K562 (cell line): ENCODE results near the gene TEDC1. TPM values are rescaled to one million over a fixed set of nuclear protein-coding genes. Genes with fewer than 3 reads are reported as not detected.

Experiments
- ATAC-seq: fragments of 200-7000 bp; cut with Tn5 transposase; 3 replicates; pipeline ENCODE4 v1.9.1; 2020; ENCODE audit warnings: moderate library complexity
- BruUV-seq: library from RNA; stranded (reverse); fragments of 400-500 nt; replicated peaks from 2 replicates; lab custom pipeline; 2021; lab: Mats Ljungman, UMichigan
- CTCF ChIA-PET: fragments of 300-600 bp; formaldehyde crosslinking; extraction: SDS; loops from one replicate; lab custom pipeline; 2021; ENCODE audit warnings: low intra/inter-chr PET ratio; lab: Yijun Ruan, JAX
- POLR2A ChIA-PET: fragments of 300-600, 350-650 bp; sonication (Branson Sonifier 250); formaldehyde crosslinking; extraction: SDS; loops from one replicate; lab custom pipeline; 2021; ENCODE audit warnings: antibody characterized with exemption, inconsistent platforms; lab: Yijun Ruan, JAX
- DNase-seq, 4 experiments: peaks; one replicate each; pipeline versions ENCODE4 v3.0.0 to v3.0.0-alpha.2; 2011 to 2018; ENCODE audit warnings: low spot score in 3 of 4, mixed read lengths in 3 of 4; ENCODE audit errors: extremely low read depth in 1 of 4
- FAIRE-seq: peaks from 2 replicates; lab custom pipeline; 2011; peaks lifted over from hg19 to GRCh38; lab: Jason Lieb, UNC
- H2AFZ ChIP-seq: 2 replicates; pipeline ENCODE4 v1.6.0; 2011; ENCODE audit warnings: low read depth, low read length, control low read depth, inconsistent platforms
- H3K27ac ChIP-seq: fragments of 200-600 bp; 3 replicates; pipeline ENCODE4 v1.8.0; 2011; ENCODE audit warnings: low read depth, mild to moderate bottlenecking, control low read depth, inconsistent platforms, low read length, moderate library complexity, mixed read lengths; ENCODE audit errors: extremely low read depth
- H3K27me3 ChIP-seq, 2 experiments: fragments of 300-600 bp in 1 of 2; 2 replicates in 1 of 2; 3 replicates in 1 of 2; pipeline versions ENCODE4 v1.6.0 to v1.8.0; 2011; ENCODE audit warnings: inconsistent platforms in 2 of 2, low read length in 2 of 2, mild to moderate bottlenecking in 1 of 2, mixed read lengths in 1 of 2, moderate library complexity in 1 of 2; ENCODE audit not compliant: control insufficient read depth in 2 of 2, insufficient read depth in 2 of 2
- H3K36me3 ChIP-seq: fragments of 300-600 bp; 3 replicates; pipeline ENCODE4 v1.8.0; 2011; ENCODE audit warnings: mild to moderate bottlenecking, low read length, inconsistent platforms; ENCODE audit not compliant: control insufficient read depth, insufficient read depth
- H3K4me1 ChIP-seq, 2 experiments: fragments of 200-600 bp in 1 of 2; replicated peaks in 1 of 2; 2 replicates in 1 of 2; 3 replicates in 1 of 2; pipeline versions ENCODE4 v1.5.1 to v1.8.0; 2011; ENCODE audit warnings: inconsistent platforms in 2 of 2, low read length in 2 of 2, mild to moderate bottlenecking in 1 of 2, mixed read lengths in 1 of 2, moderate library complexity in 1 of 2; ENCODE audit not compliant: control insufficient read depth in 2 of 2, insufficient read depth in 2 of 2
- H3K4me2 ChIP-seq: 2 replicates; pipeline ENCODE4 v1.6.1; 2011; ENCODE audit warnings: low read length, control low read depth, inconsistent platforms, mixed read lengths; ENCODE audit not compliant: insufficient read depth
- H3K4me3 ChIP-seq: fragments of 200-600 bp; sonication (generic), shearing (Covaris generic); 2 replicates; pipeline ENCODE4 v1.5.1; 2016; ENCODE audit warnings: control low read depth, inconsistent platforms
- H3K79me2 ChIP-seq: fragments of 200-600 bp; 3 replicates; pipeline ENCODE4 v1.8.0; 2011; ENCODE audit warnings: low read length, inconsistent platforms; ENCODE audit not compliant: control insufficient read depth, insufficient read depth
- H3K9ac ChIP-seq, 2 experiments: 2 replicates each; pipeline versions ENCODE4 v1.6.0 to v1.6.1; 2011; ENCODE audit warnings: low read depth in 2 of 2, low read length in 2 of 2, control low read depth in 1 of 2, inconsistent platforms in 1 of 2, mild to moderate bottlenecking in 1 of 2, mixed read lengths in 1 of 2; ENCODE audit not compliant: insufficient read depth in 1 of 2
- H3K9me1 ChIP-seq: one replicate; pipeline ENCODE4 v1.6.0; 2011; ENCODE audit warnings: inconsistent platforms, mild to moderate bottlenecking, low read length, moderate library complexity; ENCODE audit not compliant: control insufficient read depth, insufficient read depth
- H3K9me3 ChIP-seq: replicated peaks from 2 replicates; pipeline ENCODE4 v1.5.1; 2011; ENCODE audit warnings: low read depth, low read length, inconsistent platforms; ENCODE audit not compliant: control insufficient read depth, insufficient read depth
- H4K20me1 ChIP-seq: replicated peaks from 2 replicates; pipeline ENCODE4 v1.6.1; 2011; ENCODE audit warnings: low read length, inconsistent platforms, mixed read lengths; ENCODE audit not compliant: control insufficient read depth, insufficient read depth
- ARID3B ChIP-seq: fragments of 250-450 bp; sonication (Bioruptor Pico); IDR thresholded peaks from 2 replicates; pipeline ENCODE4 v1.4.0; 2020; ENCODE audit warnings: borderline replicate concordance
- ATF2 ChIP-seq: sonication (generic); formaldehyde crosslinking; IDR thresholded peaks from 2 replicates; pipeline ENCODE4 v1.8.1; 2022; ENCODE audit warnings: missing genetic modification reagents
- CUX1 ChIP-seq: fragments of 200-800 bp; sonication (Bioruptor generic); IDR thresholded peaks from 2 replicates; pipeline ENCODE4 v1.6.1; 2016; ENCODE audit warnings: missing genetic modification characterization, missing compliant biosample characterization
- E4F1 ChIP-seq: fragments of 250-450 bp; sonication (Bioruptor Pico); IDR thresholded peaks from 2 replicates; pipeline ENCODE4 v1.5.0; 2021; ENCODE audit warnings: mild to moderate bottlenecking, borderline replicate concordance
- GABPB2 ChIP-seq: fragments of 250-450 bp; sonication (Bioruptor Pico); conservative IDR thresholded peaks from 2 replicates; pipeline ENCODE4 v1.5.1; 2021; ENCODE audit warnings: mild to moderate bottlenecking
- RBM17 ChIP-seq: fragments of 200-400 bp; formaldehyde crosslinking; IDR thresholded peaks from 2 replicates; pipeline ENCODE4 v1.6.1; 2017; ENCODE audit warnings: low read depth, mild to moderate bottlenecking, low read length, borderline replicate concordance
- RFX5 ChIP-seq: IDR thresholded peaks from 2 replicates; pipeline ENCODE4 v1.6.1; 2011; ENCODE audit warnings: low read depth, mild to moderate bottlenecking, improper control_type of control experiment, low read length
- TFAM ChIP-seq: fragments of 250-450 bp; sonication (Bioruptor Pico); conservative IDR thresholded peaks from 2 replicates; pipeline ENCODE4 v1.5.0; 2021; ENCODE audit warnings: mild to moderate bottlenecking, moderate library complexity
- ZNF184 ChIP-seq: sonication (generic); formaldehyde crosslinking; IDR thresholded peaks from 2 replicates; pipeline ENCODE4 v1.5.0; 2020; ENCODE audit warnings: missing genetic modification reagents
- ZNF224 ChIP-seq: sonication (generic); formaldehyde crosslinking; IDR thresholded peaks from 2 replicates; pipeline ENCODE4 v1.8.0; 2022; ENCODE audit warnings: mild to moderate bottlenecking, missing genetic modification reagents
- WGBS: fragments of 100-300 bp; shearing (Covaris generic); methylation state at CpG from one replicate; pipeline ENCODE4 v1.1.6; 2016; ENCODE audit warnings: low coverage, mixed read lengths; ENCODE audit not compliant: insufficient coverage; ENCODE audit errors: missing lambda C conversion rate; 5-methylcytosine and 5-hydroxymethylcytosine counted together
- in situ Hi-C: fragments of 300-500 bp; cut with MboI; formaldehyde crosslinking; loops from 4 replicates; pipeline ENCODE4 v1.15.0; 2018; ENCODE audit warnings: inconsistent platforms, mixed read lengths
- intact Hi-C: fragments of 100-400 bp; cut with micrococcal nuclease; formaldehyde crosslinking; loops from 2 replicates; pipeline ENCODE4 v1.14.2; 2022
- polyA plus RNA-seq, 8 experiments: library from polyadenylated mRNA; depleted of rRNA in 4 of 8; stranded (reverse) in 5 of 8; unstranded in 3 of 8; fragments of >200 nt; fragmentation: Nextera tagmentation in 2 of 8; fragmentation: Illumina TruSeq in 1 of 8; extraction: Ambion mirVana in 2 of 8; extraction: Trizol in 1 of 8; gene quantifications; 2 replicates each; pipeline versions ENCODE4 v1.2.1 to v1.2.3, GENCODE V29; 2011 to 2014; ENCODE audit warnings: inconsistent platforms in 1 of 8, missing spikeins in 1 of 8
- total RNA-seq, 7 experiments: library from RNA; depleted of rRNA in 6 of 7; stranded (reverse); fragments of >200 nt in 6 of 7; fragmentation: Illumina TruSeq in 2 of 7; extraction: Trizol in 2 of 7; gene quantifications; 2 replicates each; pipeline versions ENCODE4 v1.2.1 to v1.2.3, GENCODE V29; 2011 to 2021; ENCODE audit warnings: low replicate concordance in 1 of 7

Gene TEDC1
- total and polyA plus RNA-seq, 9 of the 15 experiments (the other 6 are each of a cell fraction or from before 2014, with no cell fraction given) = 0.21 to 28.3 (median 5.9) TPM

- DNase-seq (no peak), ATAC-seq (no peak)
- H3K4me2 ChIP-seq = no peak overlapping the region
- no peak overlapping the region for H3K9ac ChIP-seq
- H3K27me3 ChIP-seq = peaks cover 3 to 57% of the 10 kb centered on the region in 2 experiments; a peak in 3 of 5 replicates
- H2AFZ ChIP-seq = no peak overlapping the region
- no peaks in the 10 kb centered on the region for H4K20me1 ChIP-seq
- TF ChIP-seq ARID3B (CRISPR knock-in tag) (no peak), GABPB2 (no peak), ATF2 (CRISPR knock-in tag) (no peak), ZNF184 (CRISPR knock-in tag) (no peak), ZNF224 (CRISPR knock-in tag) (no peak), RFX5 (no peak), CUX1 (CRISPR knock-in tag) (no peak), RBM17 (no peak), E4F1 (CRISPR knock-in tag) (no peak), TFAM (CRISPR knock-in tag) (no peak)
- TF ChIP-seq, all 486 proteins: peak for 0
- 17% methylated on average over 4 of the region's 7 CpGs for WGBS
- Histone ChIP-seq H3K4me1 (peaks cover 0 to 31% of the 10 kb centered on the region in 2 experiments; a peak in 2 of 5 replicates), H3K27ac (no peak overlapping the region), H3K4me3 (no peak overlapping the region), H3K9me1 (no peaks in the 10 kb centered on the region), H3K36me3 (no peaks in the 10 kb centered on the region), H3K79me2 (no peaks in the 10 kb centered on the region), H3K9me3 (no peaks in the 10 kb centered on the region)
- CTCF ChIA-PET = no interaction called here
- intact Hi-C loops (no loop called here), in situ Hi-C loops (no loop called here)
- no peak for FAIRE-seq
- POLR2A ChIA-PET = interaction anchor here (0.6 kb wide), 1 partner anchor 446 kb away, joined by 5 read pairs; no protein-coding TSS in a partner anchor
- no TSS peak for BruUV-seq
These were observed 45.0 kb downstream of the TEDC1 start for GRCh38 chr14:105536051-105536450.
